Kidney capillary endothelial cell (primary cell): ENCODE results near the gene SLC30A3.
"Not testable (repeated sequence)": the region's sequence is repeated elsewhere in the genome, so short reads cannot be mapped to it uniquely, and the experiment has no call there.

ENCODE experiments used
- DNase-seq: peaks from one replicate; pipeline ENCODE4 v3.0.0-alpha.2; 2018; ENCODE audit warnings: low spot score

The SLC30A3 gene

GRCh38 chr2:27284996-27285395 is 22.1 kb upstream of the SLC30A3 start:
- no peak for DNase-seq

DNA sequence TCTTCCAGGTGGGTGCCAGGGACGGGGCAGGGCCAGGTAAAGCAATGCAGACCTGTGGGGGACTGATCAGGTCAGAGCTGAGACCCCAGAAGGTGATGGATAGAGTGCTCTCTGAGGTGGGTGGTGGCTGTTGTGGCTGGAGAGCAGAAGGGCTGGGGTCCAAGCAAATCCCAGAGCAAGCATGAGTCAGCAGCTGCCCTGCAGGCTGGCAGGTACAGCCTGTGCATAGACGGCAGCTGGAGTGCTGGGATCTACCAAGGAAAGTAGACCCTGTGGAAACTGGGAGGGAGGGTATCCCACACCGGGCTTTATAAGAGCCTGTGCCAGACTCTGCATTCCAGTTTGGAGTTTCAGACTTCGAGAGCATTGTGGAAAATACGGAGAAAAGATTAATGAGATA is 20.0 kb upstream of the SLC30A3 start:
- no peak for DNase-seq

- no peak for DNase-seq
Observed at GRCh38 chr2:27281855-27282559, 19.2 kb upstream of the SLC30A3 start, which contains the start of gene TRIM54. TRIM54 (plus strand) TSS chr2:27282429; CDS start chr2:27282732, 303 bp downstream.

GRCh38 chr2:27281442-27281841 is 18.6 kb upstream of the SLC30A3 start:
- DNase-seq: no peak

DNA sequence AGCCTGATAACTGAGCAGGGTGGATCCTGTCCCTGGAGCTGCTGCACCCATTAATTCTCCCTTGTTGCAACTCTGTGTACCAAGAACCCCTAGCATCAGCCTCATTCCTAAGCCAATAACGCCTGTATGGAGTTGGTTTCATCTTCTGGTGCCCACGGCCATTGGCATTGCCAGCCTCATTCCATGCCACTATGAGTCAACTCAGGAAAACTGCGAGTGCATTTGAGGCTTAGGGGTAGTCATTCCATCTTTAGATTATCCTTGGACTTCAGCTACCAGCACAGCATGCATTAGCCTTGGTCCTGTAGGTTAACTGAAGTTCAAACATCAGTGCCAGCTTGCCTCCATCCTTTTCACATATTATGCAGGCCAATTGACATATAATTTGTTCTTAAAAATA is 18.0 kb upstream of the SLC30A3 start:
- no peak for DNase-seq

DNA sequence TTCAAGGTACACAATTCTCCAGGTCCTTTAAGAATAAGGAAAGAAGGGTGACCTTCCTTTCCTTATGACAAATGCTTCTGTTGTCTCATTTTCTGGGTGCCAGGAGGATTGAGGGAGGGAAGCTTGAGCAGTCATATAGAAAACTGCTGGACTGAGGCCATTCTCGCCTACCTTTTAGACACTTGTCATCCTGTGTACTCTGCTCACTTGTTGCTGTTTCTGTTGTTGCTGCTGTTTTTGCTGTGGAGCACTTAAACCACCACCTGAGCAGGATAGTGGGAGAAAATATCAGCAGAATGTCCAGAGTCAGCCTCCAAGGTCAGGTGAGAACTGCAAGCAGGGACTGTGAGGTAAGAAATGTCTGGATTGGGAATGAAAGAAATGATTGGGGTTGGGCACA is 15.2 kb upstream of the SLC30A3 start:
- DNase-seq: no peak

DNA sequence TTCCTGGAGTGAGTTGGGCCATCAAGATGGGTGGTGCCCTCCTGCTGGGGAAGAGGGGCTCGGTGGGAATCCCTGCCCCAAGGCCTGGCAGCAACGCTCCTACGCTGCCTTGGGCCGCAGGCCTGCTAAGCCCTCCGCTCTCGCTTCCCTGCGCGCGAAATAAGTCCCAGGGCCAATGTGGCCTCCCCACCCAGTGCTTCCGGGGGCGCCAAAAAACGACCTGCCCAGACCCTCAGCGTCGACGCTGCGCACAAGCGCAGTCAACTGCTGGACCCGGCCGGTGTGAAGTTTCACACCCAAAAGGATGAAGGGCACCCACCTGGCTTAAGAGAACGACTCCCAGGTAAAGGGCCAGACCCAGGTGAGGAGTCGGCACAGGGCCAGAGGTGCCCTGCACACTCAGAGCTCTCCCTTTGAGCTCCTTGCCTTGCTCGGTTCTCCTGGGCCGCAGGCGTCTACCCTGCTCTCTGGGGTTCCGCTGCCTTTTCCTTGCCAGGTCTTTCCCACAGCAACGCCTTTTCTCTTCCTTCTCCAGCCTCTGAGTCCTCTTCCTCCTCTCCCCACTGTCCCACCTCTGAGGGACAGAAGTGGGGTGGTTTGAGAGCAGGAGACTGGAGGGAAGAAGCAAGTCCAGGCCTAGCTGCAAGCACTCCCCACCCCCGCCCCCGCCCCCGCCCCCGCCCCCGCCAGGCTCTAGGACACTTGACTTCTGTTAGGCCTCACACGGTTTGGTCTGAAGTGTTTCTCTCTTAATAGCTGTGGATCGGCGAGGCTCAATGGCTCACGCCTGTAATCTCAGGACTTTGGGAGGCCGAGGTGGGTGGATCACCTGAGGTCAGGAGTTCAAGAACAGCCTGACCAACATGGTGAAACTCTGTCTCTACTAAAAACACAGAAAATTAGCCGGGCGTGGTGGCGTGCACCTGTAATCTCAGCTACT is 12.6 kb upstream of the SLC30A3 start, which contains the start of gene DNAJC5G:
DNAJC5G (plus strand) TSS at position 223 of the 940 bp plus-strand sequence. CDS start 1,296 bp downstream, outside the sequence.
- DNase-seq: no peak

GRCh38 chr2:27272537-27273522 is 10.0 kb upstream of the SLC30A3 start:
- DNase-seq: not testable (repeated sequence)

DNA sequence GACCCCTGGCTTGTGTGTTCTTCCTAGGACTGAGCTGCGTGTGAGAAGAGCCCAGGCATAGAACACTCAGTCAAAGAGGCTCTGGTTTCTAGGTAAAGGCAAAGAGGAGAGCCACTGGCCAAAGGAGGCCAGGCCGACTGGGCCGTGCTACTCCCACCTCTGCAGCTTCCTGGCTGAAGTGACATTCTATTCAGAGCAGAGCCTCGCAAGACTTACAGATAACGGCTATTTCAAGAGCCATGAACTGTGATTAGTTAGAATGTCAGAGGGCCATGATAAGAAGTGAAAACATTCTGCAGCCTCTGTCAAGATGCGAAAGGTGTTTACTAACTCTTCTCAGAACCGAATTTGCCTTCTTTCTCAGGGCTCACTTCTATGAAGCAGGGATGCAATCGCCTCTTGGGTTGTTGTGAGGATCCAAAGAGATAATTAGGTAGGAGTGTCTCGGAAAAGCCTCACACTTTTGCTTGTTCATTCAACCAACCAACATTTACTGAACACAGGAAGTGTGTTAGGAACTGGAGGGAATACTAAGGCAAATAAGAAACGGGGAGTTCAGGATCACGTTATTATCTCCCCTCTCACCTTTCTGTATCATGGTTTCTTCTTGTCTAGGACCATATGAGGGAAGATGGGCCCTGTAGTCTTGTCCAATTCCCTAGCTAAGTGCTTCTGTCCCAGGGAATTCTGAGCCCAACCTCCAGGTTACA is 8.9 kb upstream of the SLC30A3 start:
- DNase-seq: no peak

DNA sequence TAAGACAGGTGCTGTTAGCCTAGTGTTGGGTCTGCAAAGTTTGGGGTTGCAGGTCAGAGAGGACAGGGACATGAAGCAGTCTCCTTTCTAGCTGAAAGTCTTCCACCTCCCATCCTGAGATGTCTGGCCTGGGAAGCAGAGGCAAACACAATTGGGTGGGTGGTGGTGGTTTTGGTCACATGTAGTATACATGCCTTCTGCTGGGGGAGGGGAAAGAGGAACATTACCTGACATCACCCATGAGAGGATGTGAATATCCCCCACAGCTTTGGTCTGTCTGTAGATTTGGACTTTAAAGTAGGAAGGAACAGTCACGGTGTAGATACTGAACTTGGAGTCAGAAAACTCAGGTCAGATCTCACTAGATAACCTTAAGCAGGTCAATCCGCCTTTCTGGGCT is 7.8 kb upstream of the SLC30A3 start:
- no peak for DNase-seq

GRCh38 chr2:27270131-27270530 is 7.3 kb upstream of the SLC30A3 start:
- no peak for DNase-seq

GRCh38 chr2:27268296-27268695 is 5.4 kb upstream of the SLC30A3 start:
- DNase-seq: not testable (repeated sequence)

DNA sequence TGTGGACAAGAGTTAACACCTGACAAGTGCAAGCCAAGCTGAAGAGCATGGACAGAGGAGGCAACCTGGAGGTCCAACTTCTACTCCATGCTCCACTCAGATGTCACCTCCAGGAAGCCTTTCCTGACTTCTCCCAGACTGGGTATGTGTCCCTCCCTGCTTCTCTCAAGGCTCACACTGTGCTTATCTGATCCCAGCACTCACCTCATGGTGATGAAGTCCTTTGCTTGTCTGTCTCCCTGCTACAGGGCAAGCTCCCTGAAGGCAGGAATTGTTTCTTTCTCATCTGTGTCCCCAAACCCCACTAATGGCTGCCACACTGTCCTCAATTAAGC is 2.7 kb upstream of the SLC30A3 start:
- no peak for DNase-seq

GRCh38 chr2:27264753-27265535 is 2.1 kb upstream of the SLC30A3 start:
- DNase-seq: no peak

- no peak for DNase-seq
Observed at GRCh38 chr2:27264253-27264752, 1.5 kb upstream of the SLC30A3 start.

- DNase-seq: no peak
Observed at GRCh38 chr2:27263287-27264252, 723 bp upstream of the SLC30A3 start.

DNA sequence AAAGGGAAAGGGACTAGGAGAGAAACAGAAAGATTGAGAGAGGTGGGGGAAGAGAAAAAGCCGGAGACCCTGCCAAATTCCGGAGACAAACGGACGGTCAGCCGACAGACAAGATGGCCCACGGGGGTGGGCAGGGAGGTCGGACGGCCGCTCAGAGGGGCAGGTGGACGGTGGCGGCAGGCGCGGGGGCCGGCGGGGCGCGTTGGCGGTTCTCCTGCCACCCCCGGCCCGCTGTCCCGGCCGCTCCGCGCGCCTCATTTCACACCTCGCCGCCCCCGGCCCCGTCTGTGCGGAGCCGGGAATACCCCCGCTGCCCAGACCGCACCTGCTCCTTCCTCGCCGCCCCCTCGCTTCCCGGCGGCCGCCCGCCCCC is 935 bp downstream of the SLC30A3 start:
- DNase-seq: no peak

GRCh38 chr2:27261241-27261925 is 1.5 kb downstream of the SLC30A3 start:
- no peak for DNase-seq
